Activated CD4-positive, alpha-beta T cell treated with anti-CD3 and anti-CD28 coated beads for 24 hours (primary cell): ENCODE data around the gene GRID1.

Experiments used
- DNase-seq, 2 donors: peaks; one replicate each; pipeline ENCODE4 v3.0.0-alpha.2; 2020; ENCODE audit warnings: low read depth in 2 of 2

Gene GRID1

DNA sequence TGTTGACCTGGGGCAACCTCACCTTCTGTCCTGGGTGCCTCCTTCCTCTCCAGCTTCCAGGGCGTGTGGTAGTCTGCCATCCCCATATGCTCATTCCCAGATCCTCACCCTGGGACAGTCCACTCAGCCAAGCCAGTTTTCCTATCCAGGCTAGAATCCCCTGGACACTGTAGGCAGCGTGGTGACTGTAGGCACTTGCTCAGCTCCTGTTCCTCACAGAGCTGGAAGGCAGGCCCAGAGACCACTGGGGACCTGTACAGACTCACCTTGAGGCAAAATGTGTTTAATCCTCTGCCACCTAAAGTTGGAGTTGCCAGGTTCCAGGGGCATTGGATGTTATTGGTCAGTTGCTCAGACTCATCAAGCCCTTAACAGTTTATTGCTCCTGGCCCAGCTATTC is 2.4 kb upstream of the GRID1 start:
- DNase-seq: no peak

DNA sequence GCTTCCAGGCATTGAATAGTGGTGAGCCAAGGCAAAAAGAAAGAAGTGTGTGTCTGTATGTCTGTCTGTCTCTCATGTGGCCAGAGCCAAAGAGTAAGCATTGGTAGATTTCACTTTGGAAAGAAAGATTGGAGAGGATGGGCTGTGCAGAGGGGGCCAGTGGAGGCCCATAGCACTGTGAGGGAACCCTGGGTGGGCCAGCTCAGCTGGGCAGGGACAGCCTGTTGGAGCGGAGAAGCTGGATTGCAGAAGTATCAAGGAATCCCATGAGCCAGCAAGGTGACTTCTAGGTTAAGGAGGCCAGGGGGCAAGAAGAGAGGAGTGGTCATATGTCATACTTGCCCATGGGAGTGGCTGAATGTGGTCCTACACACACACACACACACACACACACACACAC is 1.5 kb upstream of the GRID1 start:
- no peak for DNase-seq

- no peak for DNase-seq
These were observed 757 bp upstream of the GRID1 start for GRCh38 chr10:86367152-86367951.

GRCh38 chr10:86366902-86367151 is 232 bp upstream of the GRID1 start:
- no peak for DNase-seq

DNA sequence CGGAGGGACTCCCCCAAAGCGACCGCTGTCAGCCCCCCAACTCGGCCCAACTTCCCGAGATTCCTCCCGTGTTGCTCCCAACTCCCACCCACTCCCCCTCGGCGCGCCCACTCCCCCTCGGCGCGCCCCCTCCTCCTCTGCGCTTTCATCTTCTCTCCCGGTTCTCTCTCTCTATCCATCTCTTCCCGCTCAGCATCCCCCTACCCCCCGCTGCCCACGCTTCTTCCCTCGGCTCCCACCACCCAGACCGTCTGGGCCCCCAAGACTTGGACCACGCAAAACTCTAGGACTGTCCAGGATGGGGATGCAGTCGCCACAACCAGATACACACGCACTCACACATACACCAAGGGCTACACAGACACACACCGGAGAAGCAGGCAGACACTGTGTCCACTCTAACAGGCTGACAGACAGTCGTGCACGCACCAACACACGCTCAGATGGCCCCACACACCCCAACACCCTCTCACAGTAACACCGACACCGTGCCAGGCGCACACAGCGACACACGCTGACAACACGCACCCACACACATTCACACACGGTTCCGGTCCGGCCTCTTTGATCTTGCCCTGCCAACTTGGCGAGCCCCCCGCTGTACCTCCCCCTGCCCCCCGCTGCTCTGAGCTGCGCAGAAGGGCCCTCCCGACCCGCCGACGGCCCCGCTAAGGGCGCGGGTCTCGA is 1.1 kb downstream of the GRID1 start:
- no peak for DNase-seq

DNA sequence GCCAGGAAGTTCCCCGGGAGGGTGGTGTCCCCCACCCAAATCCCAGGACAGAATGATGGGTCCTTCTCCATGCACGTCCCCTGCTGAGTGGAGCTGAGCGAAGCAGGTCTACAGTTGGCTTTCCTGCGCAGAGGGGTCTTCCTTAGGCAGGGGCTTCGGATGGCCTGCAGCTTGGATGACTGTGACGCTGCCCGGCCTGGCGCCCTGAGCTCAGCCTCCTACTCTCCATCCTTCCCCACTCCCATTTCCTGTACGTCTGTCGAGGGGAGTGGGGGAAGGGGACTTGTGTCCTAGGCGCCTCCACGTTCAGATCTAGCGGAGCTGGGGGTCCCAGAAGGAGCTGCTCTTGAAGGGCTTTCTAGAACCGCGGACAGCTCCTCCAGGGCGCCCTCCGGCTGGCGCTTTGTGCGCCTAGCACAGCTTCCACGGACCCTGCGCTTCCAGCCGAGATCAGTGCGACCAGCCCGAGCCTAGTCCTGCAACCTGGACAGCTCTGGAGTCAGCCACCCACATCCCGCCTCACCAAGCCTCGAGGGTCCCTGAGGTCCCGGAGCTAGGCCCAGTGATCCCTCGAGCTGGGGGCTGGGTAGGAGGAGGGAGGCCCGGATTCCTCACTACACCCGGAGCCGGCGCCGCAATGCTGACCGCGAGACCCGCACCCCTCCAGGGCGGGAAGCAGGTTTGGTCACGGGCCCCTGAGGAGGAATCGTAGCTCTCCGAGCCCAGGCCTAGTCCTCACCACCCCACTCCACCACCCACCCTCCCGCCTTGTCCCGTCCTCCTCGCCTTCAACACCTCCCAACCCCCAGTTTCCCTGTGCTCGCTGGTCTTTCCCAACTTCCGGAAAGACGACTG is 1.9 kb downstream of the GRID1 start:
- no peak for DNase-seq

DNA sequence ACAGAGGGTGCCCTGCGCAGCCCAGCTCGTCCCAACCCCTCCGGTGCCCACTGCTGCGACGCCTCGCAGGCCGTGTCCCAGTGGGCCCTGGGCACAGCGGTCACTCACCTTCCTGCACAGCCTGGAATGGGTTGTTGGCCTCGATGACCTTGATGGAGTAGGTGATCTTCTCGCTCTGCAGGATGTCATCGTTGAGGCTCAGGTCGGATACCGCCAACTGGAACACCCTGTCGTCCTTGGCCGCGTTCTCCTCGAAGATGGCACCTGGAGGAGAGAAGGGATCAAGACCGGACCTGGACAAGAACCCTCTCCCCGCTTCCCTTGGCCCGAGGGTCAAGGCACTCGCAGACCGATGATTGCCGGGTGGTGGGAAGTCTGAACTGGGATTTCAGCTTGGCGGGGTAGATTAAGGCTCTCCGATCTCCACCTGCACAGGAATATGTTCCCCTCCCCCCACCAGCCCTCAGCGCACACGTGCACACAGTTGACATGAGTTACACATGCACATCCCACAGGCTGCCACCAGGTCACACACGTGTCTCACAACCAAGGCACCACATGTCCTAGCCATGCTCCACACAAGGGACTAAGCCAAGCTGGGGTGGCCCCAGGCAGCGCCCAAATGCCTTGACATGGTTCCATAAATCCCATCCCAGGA is 2.6 kb downstream of the GRID1 start:
- DNase-seq: no peak

GRCh38 chr10:86363184-86363832 is 3.3 kb downstream of the GRID1 start:
- no peak for DNase-seq

GRCh38 chr10:86362586-86363183 is 3.9 kb downstream of the GRID1 start:
- DNase-seq: no peak

GRCh38 chr10:86362129-86362527 is 4.5 kb downstream of the GRID1 start:
- DNase-seq: no peak

GRCh38 chr10:86361156-86362128 is 5.2 kb downstream of the GRID1 start:
- DNase-seq: no peak

DNA sequence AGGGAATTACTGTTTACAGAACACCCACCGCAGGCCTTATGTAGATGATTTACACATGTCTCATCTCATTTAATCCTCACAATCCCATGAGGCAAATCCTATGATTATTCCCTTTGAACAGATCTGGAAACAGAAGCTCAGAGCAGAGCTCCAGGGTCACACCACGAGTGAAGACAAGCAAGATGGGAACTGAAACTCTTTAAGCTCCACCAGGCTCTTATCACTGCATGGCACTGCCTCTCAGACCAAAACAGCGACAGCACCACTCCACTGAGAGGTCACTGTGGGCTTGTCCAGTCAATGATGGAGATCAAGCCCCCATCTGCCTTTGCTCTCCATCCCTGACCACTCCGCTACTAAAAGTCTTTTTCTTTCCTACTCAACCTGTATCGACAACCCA is 5.9 kb downstream of the GRID1 start:
- DNase-seq: no peak

DNA sequence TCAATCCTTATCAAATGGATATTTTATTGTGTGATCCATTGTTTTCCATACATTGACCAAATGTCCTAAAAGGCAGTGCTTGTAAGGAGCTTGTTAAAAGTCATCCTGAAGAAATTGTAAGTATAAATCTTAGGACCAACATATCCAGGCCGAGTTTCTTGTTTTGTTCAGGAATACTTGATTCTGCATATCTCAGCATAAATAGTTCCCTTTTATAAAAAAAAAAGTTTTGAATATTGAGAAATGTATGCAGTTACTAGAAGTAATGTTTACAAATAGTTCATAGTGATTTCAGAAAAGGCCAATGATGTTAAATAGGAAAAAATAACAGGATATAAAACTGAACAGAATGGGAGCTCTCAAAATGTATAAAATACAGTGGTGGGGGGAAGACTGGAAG is 6.6 kb downstream of the GRID1 start:
- DNase-seq: no peak

GRCh38 chr10:86359111-86359510 is 7.5 kb downstream of the GRID1 start:
- no peak for DNase-seq

DNA sequence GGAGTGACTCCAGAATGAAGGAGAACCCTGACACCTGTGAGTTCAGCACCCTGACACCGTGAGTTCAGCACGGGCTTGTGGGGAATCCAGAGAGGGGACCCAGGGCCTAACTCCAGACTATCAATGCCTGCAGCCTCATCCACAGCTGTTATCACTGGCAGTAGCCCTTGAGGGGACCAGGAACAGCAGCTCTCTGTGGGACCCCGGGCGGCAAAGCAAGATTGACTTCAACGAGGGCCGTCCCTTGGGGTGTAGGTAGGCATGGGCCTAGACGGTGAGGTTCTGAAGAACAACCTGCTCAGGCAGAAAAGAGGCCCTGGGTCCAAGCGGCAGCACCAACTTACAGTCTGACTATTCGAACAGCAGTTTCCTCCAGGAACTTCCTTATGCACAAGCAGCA is 8.9 kb downstream of the GRID1 start:
- no peak for DNase-seq

DNA sequence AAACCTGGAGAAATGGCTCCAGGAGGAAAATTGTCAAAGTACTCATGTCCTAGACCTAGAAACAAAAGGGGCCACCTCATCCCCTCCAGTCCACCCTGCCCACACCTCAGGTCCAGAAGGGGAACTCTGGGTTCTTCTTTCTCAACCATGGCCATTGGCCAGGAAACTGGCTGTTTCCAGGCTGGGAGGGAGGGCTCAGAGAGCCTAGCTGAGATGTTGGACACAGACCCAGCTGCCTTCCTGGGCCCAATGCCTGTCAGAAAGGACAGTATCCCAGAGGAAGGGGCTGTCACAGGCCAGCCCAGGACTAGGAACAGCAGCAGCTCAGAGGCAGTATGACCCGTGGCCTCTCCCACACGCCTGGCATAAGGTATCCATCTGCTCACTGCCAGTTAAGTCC is 9.6 kb downstream of the GRID1 start:
- DNase-seq: no peak

DNA sequence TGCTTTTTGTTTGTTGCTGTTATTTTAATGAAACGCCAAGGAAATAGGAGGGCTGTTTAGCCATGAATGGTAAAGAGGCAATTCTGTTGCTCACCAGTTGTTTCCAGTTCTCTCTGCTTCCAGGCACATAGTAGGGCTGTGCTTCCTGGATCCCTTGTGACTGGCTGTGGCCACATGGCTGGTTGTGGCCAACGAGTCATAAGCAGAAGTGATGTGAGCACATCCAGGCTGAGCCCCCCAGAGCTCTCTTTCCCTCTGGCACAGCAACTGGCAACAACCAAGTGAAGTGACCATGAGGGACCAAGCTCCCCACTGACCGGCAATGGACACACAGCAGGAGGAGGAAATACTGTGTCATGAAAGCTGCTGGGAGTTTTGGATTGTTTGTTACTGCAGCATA is 10.3 kb downstream of the GRID1 start:
- DNase-seq: no peak

DNA sequence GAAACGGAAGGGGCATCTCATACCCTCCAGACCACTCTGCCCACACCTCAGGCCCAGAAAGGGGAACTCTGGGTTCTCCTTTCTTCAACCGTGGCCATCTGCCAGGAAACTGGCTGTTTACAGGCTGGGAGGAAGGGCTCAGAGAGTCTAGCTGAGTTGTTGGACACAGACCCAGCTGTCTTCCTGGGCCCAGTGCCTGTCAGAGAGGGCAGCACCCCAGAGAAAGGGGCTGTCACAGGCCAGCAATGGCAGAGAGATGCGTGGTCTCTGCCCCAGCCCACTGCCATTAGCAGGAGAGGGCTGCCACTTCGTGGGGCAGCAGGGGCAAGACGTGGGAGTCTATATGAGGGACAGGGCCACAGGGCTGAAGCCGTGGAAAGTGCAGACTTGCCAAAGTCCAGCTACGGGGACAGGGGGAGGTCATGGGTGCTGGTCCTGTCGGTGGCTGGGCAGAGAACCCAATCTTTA is 11.0 kb downstream of the GRID1 start:
- no peak for DNase-seq

DNA sequence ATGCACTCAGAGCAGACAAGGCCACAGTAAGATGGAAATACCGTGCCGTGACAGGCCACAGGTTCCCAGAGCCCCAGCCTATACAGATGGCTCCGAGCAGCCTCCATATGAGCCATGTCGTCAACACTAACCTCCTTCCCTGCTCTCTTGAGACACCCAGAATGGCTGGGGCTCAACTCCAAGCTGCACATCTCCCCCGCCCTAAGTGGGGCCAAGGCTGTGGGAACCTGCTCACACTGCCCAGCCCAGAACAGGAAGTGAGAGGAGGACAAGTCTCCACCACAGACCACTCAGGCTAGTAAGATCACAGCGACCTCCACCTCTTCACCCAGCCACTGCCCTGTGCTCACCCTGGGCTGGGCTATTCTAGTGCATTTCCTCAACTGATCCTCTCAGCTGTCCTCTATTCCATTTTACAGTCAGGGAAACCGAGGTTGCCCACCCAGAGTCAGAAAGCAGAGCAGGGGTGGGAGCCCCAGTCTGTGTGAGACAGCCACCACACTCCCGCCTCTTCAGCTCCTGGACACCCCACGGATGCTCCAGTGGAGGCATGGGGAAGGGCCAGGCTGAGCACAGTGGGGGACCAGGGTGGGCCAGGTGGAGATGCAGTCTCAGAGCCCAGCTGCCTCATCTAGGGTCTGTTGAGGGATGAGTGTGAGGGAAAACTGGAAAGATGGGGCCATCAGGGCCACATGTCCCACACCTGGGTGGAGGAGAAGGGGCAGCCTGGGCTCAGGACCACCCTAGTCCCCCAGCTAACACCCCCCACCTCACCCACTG is 11.6 kb downstream of the GRID1 start:
- DNase-seq: no peak
